HG03565 (cell line): ENCODE measurements around the gene FDX2.
A peak's percentile ranks its signal among the peaks of the same experiment; 100 is the strongest.

Experiments used
- ATAC-seq: cut with Tn5 transposase; IDR thresholded peaks from one replicate; pipeline ENCODE4 v1.9.1; 2021; ENCODE audit warnings: mild to moderate bottlenecking, moderate library complexity; ENCODE audit not compliant: unreplicated experiment

The FDX2 gene

DNA sequence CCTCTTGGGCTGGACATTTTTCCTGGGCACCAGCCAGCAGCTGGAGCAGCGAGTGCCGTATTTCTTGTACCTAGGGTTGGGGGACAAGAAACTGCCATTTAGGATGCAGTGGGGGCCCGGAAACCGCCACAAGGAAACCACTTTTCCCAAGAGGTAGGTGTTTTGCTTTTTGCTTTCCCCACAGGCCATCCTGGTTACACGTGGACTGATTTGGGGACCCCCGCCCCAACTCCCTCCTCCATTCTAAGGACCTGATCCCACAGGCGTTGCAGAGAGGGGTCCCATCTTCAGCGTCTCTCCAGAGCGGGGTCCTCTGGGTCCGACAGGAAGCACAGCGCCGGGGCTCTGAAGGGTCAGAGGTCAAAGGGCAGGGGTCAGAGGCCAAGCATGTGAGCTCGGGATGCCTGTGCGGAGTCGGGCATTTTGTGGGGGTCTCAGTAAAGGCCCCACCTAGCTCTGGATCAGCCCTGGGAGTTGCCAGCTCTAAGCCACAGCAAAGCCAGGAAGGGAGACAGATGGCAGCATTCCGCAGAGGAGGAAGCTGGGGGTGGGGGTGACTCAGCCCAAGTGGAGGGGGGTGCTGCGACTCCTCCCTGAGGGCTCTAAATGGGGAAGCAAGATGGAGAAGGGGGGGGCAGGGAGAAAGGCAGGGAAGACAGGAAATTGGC is 10.5 kb downstream of the FDX2 start:
- ATAC-seq: no peak

DNA sequence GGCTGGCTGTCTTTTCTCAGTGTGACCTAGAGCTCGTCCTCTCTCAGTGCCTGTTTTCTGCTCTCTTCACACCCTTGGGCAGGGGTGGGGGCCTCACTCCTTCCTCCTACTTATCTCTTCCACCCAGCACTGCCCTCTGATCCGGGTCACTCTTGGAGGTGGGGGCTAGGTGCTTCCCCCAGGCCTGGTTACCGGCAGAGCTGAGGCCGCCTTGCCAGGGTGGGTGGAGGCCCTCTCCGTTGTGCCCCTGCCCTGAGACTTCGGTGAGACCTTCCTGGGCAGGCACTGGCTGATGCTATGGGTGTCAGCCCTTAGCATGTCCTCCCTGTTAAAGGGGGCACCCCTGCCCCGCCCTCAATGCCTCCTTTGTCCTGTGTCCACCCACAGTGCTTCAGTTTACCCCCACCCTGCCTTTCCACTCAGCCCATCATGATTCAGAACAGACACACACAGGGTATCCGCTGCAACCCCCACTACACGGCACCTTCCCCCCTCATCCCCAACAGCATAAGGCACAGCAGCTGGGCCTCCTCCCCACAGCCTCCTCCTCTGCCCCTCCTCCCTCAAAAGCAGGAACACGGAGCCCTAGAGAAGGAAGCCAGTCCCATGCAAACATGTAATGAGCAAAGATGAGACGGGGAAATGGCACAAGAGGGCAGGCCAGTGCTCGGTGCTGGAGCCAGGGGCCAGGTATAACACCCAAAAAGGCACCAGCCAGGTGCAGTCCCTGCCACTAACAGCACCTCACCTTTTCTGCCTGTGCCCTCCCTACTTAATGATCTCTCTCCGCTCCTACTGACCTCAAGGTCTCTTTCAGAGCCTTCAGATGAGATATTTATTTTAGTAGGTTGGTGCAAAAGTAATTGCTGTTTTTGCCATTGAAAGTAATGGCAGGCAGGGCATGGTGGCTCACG is 16.0 kb downstream of the FDX2 start:
- ATAC-seq: no peak

DNA sequence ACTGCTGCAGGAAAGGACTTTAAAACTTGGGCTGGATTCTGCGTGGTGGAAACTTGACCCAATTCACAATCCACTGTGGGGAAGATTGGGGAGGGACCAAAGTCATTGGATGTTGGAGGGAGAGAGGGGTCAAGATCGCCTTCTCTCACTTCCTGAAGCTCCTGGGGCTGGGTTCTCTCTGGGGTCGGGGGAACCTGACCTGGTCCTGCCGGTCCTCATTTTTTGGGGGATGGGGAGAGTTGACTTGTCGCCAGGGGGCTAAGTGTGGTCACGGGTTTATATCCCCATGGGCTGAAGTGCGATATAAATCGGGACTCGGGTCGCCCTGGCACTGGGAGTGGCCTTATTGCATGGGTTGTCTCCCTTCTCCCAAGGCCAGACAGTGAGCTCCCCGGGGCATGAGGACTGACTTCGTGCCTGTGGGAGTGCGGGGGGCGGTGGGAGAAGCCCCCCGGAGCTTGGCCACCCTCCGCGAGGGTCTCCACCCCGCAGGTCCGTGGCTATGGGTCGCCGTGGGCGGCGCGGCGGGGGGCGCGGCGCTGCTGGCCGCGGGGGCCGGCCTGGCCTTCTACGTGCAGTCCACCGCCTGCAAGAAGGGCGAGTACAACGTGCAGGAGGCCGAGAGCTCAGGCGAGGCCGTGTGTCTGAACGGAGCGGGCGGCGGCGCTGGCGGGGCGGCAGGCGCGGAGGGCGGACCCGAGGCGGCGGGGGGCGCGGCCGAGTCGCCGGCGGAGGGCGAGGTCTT is 19.8 kb downstream of the FDX2 start:
- ATAC-seq: no peak

DNA sequence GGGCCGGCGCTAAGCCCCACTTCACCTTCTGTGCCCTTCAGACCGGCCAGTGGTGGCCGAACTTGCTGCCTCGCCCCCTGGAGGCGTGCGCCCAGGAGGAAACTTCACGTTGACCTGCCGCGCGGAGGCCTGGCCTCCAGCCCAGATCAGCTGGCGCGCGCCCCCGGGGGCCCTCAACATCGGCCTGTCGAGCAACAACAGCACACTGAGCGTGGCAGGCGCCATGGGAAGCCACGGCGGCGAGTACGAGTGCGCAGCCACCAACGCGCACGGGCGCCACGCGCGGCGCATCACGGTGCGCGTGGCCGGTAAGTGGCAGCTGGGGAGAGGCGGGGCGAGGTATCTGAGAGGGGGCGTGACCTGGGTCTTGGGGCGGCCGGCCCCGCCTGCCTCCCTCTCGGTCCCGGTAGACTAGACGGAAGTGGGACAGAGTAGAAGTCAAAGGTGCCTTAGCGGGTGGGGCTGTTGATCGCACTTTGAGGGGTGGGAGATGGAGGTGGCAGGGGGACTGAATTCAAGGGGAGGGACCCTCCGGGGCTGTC is 20.4 kb downstream of the FDX2 start:
- ATAC-seq: no peak

DNA sequence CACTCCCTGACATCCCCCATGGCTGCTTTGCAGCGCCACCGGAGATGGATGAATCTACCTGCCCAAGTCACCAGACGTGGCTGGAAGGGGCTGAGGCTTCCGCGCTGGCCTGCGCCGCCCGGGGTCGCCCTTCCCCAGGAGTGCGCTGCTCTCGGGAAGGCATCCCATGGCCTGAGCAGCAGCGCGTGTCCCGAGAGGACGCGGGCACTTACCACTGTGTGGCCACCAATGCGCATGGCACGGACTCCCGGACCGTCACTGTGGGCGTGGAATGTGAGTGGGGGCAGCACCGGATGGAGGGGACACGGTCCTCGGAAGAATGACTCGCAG is 21.5 kb downstream of the FDX2 start:
- no peak for ATAC-seq

DNA sequence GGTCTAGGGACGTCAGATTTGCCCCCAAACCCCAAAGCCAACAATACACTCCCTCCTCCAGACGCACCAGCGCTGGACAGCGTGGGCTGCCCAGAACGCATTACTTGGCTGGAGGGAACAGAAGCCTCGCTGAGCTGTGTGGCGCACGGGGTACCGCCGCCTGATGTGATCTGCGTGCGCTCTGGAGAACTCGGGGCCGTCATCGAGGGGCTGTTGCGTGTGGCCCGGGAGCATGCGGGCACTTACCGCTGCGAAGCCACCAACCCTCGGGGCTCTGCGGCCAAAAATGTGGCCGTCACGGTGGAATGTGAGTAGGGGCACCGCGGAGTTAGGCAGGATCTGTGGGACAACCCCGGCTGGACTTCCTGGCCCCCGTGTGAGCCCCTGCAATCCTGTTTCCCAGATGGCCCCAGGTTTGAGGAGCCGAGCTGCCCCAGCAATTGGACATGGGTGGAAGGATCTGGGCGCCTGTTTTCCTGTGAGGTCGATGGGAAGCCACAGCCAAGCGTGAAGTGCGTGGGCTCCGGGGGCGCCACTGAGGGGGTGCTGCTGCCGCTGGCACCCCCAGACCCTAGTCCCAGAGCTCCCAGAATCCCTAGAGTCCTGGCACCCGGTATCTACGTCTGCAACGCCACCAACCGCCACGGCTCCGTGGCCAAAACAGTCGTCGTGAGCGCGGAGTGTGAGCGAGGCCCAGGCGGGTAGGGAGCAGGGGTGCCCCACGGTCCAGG is 22.0 kb downstream of the FDX2 start:
- ATAC-seq: no peak

DNA sequence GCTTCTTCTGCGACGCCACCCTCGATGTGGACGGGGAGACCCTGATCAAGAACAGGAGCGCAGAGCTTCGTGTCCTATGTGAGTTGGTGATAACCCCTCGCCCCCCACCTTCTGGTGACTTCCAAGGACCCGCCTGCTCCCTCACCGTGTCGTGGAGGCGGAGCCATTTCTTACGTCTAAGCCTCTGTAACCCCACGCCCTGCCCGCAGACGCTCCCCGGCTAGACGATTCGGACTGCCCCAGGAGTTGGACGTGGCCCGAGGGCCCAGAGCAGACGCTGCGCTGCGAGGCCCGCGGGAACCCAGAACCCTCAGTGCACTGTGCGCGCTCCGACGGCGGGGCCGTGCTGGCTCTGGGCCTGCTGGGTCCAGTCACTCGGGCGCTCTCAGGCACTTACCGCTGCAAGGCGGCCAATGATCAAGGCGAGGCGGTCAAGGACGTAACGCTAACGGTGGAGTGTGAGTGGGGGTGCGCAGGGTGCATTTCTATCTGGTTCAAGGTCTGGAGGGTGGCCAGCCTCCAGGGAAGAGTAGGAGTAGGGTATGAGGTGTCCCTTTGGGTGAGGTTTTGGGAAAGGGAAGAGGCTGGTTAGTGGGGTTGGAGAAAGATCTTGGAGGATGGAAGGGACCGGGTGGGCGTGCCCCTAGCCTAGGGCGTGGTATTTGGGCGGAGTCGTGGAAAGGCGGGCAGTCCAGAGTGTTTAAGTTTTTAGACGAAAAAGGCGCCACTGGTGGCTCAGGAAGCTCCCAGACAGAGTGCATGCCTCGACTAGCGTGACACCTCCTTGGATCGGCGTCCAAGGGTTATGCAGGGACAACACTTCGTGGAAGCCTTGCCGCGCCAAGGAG is 22.8 kb downstream of the FDX2 start:
- no peak for ATAC-seq

DNA sequence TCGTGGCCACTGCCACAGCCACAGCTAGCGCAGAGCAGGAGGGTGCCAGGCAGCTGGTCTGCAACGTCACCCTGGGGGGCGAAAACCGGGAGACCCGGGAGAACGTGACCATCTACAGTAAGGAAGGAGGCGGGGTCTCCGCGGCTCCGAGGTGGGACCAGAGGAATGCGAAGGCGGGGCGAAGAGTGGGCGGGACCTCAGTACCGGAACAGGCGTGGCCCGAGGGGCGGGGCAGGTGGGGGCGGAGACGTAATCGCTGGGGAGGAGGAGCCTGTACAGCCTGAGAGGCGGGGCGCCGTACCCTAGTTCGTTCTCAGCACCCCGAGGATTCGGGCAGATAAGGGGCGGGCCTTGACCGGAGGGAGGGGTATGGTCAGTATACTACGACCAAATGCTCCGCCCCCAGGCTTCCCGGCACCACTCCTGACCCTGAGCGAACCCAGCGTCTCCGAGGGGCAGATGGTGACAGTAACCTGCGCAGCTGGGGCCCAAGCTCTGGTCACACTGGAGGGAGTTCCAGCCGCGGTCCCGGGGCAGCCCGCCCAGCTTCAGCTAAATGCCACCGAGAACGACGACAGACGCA is 23.5 kb downstream of the FDX2 start:
- peak; percentile 31 for ATAC-seq

DNA sequence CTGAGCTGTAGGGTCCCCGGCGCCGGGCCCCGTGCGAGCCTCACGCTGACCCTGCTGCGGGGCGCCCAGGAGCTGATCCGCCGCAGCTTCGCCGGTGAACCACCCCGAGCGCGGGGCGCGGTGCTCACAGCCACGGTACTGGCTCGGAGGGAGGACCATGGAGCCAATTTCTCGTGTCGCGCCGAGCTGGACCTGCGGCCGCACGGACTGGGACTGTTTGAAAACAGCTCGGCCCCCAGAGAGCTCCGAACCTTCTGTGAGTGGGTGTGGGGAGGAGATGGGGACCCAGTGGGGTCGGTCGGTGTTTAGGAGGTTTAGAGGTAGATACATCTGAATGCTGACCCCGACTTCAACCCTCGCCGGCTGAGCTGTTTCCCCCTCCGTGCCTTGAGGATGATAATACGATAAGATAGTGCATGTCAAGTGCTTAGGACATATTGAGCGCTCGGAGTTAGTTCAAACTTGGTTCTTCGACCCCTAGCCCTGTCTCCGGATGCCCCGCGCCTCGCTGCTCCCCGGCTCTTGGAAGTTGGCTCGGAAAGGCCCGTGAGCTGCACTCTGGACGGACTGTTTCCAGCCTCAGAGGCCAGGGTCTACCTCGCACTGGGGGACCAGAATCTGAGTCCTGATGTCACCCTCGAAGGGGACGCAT is 24.1 kb downstream of the FDX2 start:
- ATAC-seq: no peak

DNA sequence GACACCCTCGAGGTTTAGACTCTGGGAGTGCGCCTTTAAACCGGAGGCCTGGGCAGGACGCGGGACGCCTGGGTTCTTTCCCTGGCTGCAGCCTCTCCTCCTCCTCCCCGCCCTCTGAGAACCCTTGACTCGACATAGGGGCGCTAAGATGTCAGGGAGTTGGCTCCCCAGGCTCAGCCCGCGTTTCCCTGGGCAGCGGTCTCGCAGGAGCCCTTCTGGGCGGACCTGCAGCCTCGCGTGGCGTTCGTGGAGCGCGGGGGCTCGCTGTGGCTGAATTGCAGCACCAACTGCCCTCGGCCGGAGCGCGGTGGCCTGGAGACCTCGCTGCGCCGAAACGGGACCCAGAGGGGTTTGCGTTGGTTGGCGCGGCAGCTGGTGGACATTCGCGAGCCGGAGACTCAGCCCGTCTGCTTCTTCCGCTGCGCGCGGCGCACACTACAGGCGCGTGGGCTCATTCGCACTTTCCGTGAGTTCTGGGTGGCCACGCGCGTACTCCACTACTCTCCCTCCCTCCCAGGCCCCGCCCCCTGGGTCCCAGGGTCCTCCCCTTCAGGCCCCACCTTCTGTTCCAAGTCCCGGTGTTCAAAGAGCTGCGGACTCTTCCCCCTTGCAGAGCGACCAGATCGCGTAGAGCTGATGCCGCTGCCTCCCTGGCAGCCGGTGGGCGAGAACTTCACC is 24.8 kb downstream of the FDX2 start:
- ATAC-seq: no peak

DNA sequence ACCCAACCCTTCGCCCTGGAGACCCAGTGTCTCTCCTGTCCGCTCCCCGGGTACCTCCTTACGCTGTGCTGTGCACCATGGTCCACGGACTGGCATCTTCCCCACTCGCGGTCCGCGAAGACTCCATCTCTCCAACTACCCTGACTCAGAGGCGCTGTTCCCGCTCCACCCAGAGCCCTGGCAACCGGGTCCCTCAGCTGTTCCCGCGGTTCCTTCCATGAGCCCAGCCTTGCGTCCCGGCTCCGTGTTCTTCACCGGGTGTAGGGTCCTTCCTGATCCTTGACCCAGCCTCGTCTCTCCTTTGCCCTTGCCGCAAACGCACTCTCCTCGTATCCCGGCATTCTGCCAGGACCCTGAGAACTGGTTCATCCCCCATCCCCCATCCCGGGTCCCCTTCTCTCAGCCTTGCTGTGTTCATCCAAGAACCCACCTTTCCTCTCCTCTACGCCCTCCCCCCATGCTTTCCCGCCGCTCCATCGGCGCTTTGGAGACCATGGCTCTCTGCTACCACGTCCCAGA is 25.4 kb downstream of the FDX2 start:
- no peak for ATAC-seq

DNA sequence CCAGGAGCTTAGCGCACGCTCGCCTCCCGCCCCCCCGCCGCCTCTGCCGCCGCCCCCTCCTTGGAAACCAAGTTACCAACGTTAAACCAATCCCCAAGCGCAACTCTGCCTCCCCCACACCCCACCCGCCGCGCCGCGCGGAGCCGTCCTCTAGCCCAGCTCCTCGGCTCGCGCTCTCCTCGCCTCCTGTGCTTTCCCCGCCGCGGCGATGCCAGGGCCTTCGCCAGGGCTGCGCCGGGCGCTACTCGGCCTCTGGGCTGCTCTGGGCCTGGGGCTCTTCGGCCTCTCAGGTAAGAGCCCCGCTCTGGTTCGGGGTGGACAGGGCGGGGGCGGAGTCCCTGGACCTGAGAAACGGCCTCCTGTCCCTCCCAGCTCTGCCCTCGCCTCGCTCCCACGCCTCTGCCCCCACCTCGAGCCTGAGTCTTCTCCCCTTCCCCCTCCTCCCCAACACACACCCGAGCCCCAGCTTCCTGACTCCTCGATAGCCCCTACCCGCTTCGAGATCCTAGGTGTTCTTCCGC is 25.9 kb downstream of the FDX2 start, which contains the start of gene ICAM5:
TSS of gene ICAM5 (plus strand) at position 117 of the 521 bp plus-strand sequence. CDS start at position 209, 92 bp downstream.
- ATAC-seq: no peak

DNA sequence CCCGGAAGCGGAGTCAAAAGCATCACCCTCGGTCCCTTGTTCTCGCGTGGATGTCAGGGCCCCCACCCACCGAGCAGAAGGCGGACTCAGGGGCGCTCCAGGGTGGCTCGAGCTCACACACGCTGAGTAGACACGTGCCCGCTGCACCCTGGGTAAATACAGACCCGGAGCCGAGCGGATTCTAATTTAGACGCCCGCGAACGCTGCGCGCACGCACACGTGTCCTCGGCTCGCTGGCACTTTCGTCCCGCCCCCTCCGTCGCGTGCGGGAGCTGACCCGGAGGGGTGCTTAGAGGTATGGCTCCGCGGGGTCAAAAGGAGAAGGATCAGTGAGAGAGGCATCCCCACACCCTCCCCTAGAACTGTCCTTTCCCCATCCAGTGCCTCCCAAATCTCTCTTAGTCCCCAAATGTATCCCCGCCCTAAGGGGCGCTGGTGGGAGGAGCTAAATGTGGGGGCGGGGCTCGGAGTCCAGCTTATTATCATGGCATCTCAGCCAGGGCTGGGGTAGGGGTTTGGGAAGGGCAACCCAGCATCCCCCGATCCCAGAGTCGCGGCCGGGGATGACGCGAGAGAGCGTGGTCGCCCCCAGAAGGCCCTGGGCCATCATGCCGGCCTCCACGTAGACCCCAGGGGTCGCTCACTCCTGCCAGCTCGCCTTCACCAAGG is 26.5 kb downstream of the FDX2 start:
- ATAC-seq: no peak

DNA sequence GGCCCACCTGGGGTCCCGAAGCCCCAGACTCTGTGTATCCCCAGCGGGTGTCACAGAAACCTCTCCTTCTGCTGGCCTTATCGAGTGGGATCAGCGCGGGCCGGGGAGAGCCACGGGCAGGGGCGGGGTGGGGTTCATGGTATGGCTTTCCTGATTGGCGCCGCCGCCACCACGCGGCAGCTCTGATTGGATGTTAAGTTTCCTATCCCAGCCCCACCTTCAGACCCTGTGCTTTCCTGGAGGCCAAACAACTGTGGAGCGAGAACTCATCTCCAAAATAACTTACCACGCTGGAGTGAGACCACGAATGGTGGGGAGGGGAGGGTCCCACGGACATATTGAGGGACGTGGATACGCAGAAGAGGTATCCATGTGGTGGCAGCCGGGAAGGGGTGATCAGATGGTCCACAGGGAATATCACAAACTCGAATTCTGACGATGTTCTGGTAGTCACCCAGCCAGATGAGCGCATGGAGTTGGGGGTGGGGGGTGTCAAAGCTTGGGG is 27.1 kb downstream of the FDX2 start:
- no peak for ATAC-seq

DNA sequence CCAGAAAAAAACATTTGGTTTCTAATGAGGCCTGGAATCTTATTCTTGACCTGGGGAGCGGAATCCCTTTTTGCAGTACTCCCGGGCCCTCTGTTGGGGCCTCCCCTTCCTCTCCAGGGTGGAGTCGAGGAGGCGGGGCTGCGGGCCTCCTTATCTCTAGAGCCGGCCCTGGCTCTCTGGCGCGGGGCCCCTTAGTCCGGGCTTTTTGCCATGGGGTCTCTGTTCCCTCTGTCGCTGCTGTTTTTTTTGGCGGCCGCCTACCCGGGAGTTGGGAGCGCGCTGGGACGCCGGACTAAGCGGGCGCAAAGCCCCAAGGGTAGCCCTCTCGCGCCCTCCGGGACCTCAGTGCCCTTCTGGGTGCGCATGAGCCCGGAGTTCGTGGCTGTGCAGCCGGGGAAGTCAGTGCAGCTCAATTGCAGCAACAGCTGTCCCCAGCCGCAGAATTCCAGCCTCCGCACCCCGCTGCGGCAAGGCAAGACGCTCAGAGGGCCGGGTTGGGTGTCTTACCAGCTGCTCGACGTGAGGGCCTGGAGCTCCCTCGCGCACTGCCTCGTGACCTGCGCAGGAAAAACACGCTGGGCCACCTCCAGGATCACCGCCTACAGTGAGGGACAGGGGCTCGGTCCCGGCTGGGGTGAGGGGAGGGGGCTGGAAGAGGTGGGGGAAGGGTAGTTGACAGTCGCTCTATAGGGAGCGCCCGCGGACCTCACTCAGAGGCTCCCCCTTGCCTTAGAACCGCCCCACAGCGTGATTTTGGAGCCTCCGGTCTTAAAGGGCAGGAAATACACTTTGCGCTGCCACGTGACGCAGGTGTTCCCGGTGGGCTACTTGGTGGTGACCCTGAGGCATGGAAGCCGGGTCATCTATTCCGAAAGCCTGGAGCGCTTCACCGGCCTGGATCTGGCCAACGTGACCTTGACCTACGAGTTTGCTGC is 28.7 kb downstream of the FDX2 start, which contains the start of gene ICAM4:
TSS of gene ICAM4 (plus strand) at position 153 of the 935 bp plus-strand sequence. CDS start at position 211, 58 bp downstream.
- no peak for ATAC-seq

DNA sequence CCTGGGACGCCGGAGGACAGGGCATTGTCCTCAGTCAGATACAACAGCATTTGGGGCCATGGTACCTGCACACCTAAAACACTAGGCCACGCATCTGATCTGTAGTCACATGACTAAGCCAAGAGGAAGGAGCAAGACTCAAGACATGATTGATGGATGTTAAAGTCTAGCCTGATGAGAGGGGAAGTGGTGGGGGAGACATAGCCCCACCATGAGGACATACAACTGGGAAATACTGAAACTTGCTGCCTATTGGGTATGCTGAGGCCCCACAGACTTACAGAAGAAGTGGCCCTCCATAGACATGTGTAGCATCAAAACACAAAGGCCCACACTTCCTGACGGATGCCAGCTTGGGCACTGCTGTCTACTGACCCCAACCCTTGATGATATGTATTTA is 30.4 kb downstream of the FDX2 start:
- ATAC-seq: no peak
